Inferior parietal cortex (tissue), 1 donor: ENCODE results near the gene CARD11.

ENCODE experiments used
- DNase-seq: peaks from one replicate; pipeline ENCODE4 v3.0.0-alpha.2; 2016; ENCODE audit errors: extremely low spot score

Gene CARD11

DNA sequence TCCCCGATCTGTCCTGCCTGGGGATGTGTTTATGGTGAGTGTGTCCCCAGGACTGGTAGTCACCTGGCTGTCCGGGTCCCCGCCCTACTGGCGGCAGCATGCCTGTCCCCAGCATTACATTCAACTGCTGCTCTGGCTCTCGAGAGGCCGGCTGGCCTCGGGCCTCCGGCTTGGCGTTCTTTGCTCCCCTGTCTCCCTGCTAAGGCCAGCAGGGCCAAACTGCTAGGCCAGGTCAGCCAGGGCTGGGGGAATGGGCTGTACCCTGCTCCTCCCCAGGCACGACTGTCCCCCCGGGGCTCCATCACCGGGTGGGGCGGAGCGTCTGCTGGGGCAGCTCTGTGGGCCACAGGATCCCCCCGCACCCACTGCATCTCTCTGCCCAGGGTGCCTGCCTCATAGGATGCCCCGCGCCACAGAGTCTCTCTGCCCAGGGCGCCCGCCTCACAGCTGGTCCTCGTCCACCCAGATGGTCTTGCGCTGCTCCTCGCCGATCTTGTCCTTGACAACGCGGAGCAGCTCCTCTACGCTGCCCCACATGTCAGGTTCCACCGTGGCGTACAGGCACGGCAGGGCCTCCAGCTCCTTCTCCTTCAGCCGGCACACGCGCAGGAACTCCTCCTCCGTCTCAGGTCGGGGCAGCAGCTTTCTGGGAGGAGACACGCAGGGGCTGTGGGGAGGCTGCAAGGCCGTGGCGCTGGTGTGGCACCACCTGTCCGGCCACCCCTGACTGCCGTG is 137.3 kb downstream of the CARD11 start:
- DNase-seq = no peak

DNA sequence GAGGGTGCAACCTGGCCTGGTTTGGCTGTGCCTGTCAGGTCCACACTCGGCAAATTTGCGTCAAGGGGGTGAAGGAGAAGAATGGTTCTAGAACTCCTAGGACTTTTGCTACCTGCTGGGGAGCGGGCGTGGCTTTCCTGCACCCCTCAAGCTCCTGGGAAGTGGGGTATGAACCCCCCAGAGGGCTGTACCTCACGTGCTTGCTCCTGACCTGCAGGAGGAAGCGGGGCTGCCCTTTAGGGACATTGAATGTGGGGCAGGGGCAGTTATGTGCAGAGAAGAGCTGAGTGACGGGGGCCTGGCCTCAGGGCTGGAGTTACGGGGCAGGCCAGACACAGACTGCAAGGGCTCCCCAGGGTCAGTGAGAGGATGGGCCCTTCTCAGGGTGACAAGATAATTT is 138.2 kb downstream of the CARD11 start:
- DNase-seq = no peak

DNA sequence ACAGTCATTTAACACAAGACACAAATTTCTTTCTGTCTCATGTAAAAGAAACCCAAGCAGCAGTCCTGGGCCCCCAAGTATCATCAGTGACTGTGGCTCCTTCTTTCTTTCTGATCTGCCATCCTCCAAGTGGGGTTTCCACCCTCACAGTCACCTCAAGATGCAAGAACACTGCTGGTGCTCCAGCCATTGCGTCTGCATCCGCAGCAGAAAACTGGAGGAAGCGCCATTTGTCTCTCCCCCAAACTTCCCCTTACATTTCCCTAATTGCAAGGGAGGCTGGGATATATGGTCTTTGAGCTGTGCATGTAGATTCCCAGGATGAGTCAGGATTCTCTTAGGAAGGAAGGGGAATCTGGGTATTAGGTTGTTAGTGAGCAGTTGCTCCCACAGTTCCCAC is 138.6 kb downstream of the CARD11 start:
- DNase-seq = no peak

- DNase-seq = no peak
These were observed 139.5 kb downstream of the CARD11 start for GRCh38 chr7:2904202-2904601.

- no peak for DNase-seq
These were observed 139.9 kb downstream of the CARD11 start for GRCh38 chr7:2903682-2904162.

DNA sequence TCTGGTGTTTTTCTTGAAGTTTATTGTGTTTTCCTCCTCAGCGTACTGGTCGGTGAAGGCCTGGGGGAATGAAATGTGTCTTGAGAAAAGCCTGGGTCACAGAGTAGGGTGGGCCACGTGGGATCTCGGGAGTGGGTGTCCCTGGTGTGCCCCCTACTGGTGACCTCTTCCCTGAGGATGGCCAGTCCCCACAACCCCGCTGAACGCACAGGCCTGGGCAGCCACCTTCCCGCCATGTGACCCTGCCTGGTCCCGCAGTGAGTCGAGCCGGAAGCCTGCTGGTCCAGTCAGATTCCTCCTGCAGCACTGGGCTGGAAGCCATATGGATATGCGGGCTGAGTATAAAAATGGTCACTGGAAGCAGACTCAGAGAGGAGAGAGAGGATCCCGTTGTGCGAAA is 146.6 kb downstream of the CARD11 start:
- no peak for DNase-seq

GRCh38 chr7:2896131-2896530 is 147.5 kb downstream of the CARD11 start:
- DNase-seq = no peak

- no peak for DNase-seq
These were observed 149.3 kb downstream of the CARD11 start for GRCh38 chr7:2894118-2894940.

DNA sequence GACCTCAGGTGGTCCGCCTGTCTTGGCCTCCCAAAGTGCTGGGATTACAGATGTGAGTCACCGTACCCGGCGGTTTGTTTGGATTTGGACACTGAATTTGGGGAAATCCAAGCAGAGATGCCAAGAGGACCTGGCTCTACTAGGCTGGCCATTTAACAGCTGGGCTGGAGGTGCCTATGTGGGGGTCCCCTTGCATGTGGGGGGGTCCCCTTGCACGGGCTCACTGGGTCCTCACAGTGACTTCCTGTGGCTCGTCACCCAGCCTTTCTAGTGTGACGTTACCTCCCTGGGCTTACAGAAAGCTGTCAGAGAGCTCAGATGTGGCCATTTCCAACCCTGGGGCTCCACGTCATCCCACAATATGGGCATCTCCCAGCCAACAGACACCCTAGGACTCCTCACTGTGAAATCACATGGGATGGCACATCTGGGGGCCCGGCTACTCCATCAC is 150.2 kb downstream of the CARD11 start:
- no peak for DNase-seq

- DNase-seq = no peak
These were observed 151.1 kb downstream of the CARD11 start for GRCh38 chr7:2892549-2892948.

DNA sequence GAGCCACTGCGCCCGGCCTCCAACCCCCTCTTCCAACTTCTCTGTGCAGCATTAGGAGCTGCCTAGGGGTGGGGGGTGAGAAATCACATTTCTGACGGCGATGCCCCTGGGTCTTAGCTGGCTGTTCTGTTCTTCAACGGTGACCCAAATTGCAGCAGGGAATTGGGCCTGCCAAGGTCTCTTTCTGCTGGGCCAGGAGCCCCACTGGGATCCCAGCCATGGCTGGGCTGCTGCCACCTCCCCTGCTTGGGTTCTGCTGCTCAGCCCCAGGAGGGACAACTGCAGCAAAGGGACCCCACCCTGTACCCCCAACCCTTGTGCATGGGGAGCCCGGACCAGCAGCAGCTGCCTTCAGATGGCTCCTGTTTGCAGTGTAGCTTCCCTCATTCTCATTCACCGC is 155.9 kb downstream of the CARD11 start:
- no peak for DNase-seq

- peak; percentile 68 for DNase-seq
These were observed 156.8 kb downstream of the CARD11 start for GRCh38 chr7:2886900-2887299.

GRCh38 chr7:2886391-2886790 is 157.3 kb downstream of the CARD11 start:
- no peak for DNase-seq

- no peak for DNase-seq
These were observed 159.5 kb downstream of the CARD11 start for GRCh38 chr7:2884161-2884560.

- no peak for DNase-seq
These were observed 160.6 kb downstream of the CARD11 start for GRCh38 chr7:2883101-2883500.

- DNase-seq = no peak
These were observed 161.6 kb downstream of the CARD11 start for GRCh38 chr7:2882111-2882510.

DNA sequence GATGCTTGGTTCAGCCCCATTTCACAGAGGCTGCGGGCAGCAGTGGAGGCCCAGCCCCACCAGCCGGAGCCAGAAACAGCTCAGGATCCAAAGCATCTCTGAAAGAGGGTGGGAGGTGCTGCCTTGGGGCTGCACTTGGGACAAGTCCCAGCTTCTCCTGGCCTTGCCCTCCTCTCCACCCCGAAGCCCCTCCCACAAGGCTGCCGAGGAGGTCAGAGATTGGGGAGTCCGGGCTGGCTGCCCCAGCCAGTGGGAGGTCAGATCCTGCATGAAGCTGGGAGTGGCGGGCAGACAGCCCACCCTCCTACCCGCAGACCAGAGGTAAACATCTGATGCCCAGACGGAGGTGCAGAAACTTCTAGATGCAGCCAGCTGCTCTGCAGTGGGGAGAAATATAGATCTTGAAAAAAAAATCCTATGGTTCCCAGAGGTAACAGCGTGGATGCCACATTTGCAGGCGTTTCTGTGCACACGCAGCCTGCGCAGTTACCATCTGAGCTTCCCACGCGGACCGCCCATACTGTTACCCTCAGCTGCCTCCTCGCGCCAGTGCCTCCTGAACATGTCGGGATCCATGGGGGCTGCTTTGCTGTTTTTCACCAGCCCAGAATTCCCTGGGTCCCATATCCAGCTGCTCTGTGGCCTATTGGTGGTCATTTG is 162.7 kb downstream of the CARD11 start:
- no peak for DNase-seq

DNA sequence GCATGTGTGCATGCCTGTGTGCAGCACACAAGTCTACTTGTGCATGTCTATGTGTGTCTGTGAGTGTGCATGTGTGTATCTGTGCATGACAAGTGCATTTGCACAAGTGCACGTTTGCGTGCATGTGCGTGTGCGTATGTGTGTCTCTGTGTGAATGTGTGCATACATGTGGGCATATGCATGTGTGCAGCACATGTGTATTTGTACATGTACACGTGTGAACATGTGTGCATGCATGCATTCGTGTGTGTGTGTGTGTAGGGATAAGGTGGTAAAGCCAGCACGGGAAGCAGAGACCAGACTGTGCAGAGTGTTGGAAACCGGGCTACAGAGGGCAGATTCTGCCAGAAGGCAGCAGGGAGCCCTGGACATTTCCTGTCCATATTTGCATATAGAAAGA is 163.6 kb downstream of the CARD11 start:
- no peak for DNase-seq

DNA sequence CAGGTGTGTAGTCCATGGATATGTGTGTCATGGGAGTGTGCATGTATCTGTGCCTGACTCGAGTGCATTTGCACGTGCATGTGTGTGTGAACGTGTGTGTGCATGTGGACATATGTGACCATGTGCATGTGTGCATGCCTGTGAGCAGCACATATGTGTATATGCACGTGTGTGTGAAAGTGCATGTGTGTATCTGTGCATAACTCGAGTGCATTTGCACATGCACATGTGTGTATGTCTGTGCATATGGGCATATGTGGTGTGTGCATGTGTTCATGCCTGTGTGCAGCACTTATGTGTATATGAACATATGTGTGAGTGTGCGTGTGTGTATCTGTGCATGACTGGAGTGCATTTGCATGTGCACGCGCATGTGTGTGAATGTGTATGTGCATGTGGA is 164.3 kb downstream of the CARD11 start:
- no peak for DNase-seq

GRCh38 chr7:2878306-2878705 is 165.4 kb downstream of the CARD11 start:
- DNase-seq = no peak

DNA sequence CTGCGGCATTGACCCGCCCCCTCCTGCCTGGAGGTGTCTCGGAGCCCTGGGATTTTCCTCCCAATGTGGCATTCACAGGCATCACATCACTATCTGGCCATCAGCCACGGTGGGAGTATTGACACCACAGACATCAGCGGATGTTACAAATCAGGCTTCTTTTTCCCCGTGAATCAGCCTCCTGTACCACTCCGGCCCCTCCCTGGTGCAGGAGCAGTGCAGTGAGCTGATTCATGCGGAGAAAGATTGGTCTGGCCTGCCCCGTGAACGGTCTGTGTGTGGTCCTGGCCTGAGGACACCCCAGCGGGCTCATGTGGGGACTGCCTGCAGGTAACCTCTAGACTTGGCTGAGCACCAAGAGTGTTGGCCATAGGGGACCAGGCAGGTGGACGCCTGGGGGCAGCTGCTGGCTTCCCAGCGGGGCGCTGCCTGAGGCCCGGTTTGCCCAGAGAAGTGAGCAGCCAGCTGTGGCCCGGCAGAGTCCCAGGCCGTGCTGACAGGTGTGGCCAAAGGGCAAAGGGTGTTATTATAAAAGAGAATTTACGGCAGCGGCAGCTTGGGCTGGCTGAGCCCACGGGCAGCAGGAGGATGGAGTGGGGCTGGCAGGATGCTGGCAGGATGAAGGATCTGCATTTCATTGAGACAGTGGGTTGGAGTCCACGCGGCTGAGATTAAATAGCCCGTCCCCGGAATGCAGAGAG is 167.5 kb downstream of the CARD11 start:
- no peak for DNase-seq
